ENCODE results near the gene MTERF1. TPM values are rescaled to one million over a fixed set of nuclear protein-coding genes. Genes with fewer than 3 reads are reported as not detected.

MTERF1 gene
- total and polyA plus RNA-seq, 12 donors, result 4.0 to 19.1 (median 9.5) TPM

GRCh38 chr7:91838439-91838838 lies 42.1 kb downstream of the MTERF1 start:
- Histone ChIP-seq H3K9me3 (replicated peaks in 1 of 3) (no peaks in the 10 kb centered on the region), H3K27me3 (no peaks in the 10 kb centered on the region), H3K4me1 (replicated peaks in 1 of 2) (no peaks in the 10 kb centered on the region), H3K27ac (no peak overlapping the region), H3K4me3 (no peak overlapping the region), H3K36me3 (replicated peaks in 1 of 2) (no peaks in the 10 kb centered on the region)
- 83 to 95% (median 90%) methylated on average over 2 of the region's 2 CpGs for WGBS, 4 donors
- TF ChIP-seq CTCF (IDR thresholded peaks at IDR 0.05) (no peak), POLR2A (IDR thresholded peaks at IDR 0.05) (no peak)
- intact Hi-C loops (cut with DNase I), result no loop called here
- no peak for DNase-seq

- Histone ChIP-seq H3K4me1 (replicated peaks in 1 of 2) (no peaks in the 10 kb centered on the region), H3K36me3 (replicated peaks in 1 of 2) (no peaks in the 10 kb centered on the region), H3K27me3 (no peaks in the 10 kb centered on the region), H3K9me3 (replicated peaks in 1 of 3) (no peaks in the 10 kb centered on the region), H3K27ac (no peak overlapping the region), H3K4me3 (no peak overlapping the region)
- peak in 1 of 7 donors; percentile 27 for DNase-seq
- 65 to 77% (median 75%) methylated on average over 4 of the region's 4 CpGs for WGBS, 4 donors
- no peak for TF ChIP-seq POLR2A (IDR thresholded peaks at IDR 0.05)
- no peak for TF ChIP-seq CTCF (IDR thresholded peaks at IDR 0.05)
- intact Hi-C loops (cut with DNase I), result no loop called here
Measured at GRCh38 chr7:91837397-91838070, 43.0 kb downstream of the MTERF1 start.

- Histone ChIP-seq H3K4me3 (no peak overlapping the region), H3K36me3 (replicated peaks in 1 of 2) (no peaks in the 10 kb centered on the region), H3K27ac (no peak overlapping the region), H3K9me3 (replicated peaks in 1 of 3) (no peaks in the 10 kb centered on the region), H3K27me3 (no peaks in the 10 kb centered on the region), H3K4me1 (replicated peaks in 1 of 2) (no peaks in the 10 kb centered on the region)
- WGBS, 4 donors, result 75 to 82% (median 79%) methylated on average over 2 of the region's 2 CpGs
- intact Hi-C loops (cut with DNase I), result no loop called here
- TF ChIP-seq CTCF (IDR thresholded peaks at IDR 0.05), result no peak
- no peak for TF ChIP-seq POLR2A (IDR thresholded peaks at IDR 0.05)
- no peak for DNase-seq
Measured at GRCh38 chr7:91835826-91836368, 44.6 kb downstream of the MTERF1 start.

GRCh38 chr7:91835091-91835825 lies 45.2 kb downstream of the MTERF1 start:
- no peaks in the 10 kb centered on the region for H3K4me1 ChIP-seq (replicated peaks in 1 of 2)
- 77 to 88% (median 80%) methylated on average over 2 of the region's 2 CpGs for WGBS, 4 donors
- intact Hi-C loops (cut with DNase I), result no loop called here
- no peaks in the 10 kb centered on the region for H3K9me3 ChIP-seq (replicated peaks in 1 of 3)
- TF ChIP-seq CTCF (IDR thresholded peaks at IDR 0.05) (no peak), POLR2A (IDR thresholded peaks at IDR 0.05) (no peak)
- H3K27me3 ChIP-seq, result no peaks in the 10 kb centered on the region
- H3K4me3 ChIP-seq, result no peak overlapping the region
- no peaks in the 10 kb centered on the region for H3K36me3 ChIP-seq (replicated peaks in 1 of 2)
- H3K27ac ChIP-seq, result no peak overlapping the region
- DNase-seq, result no peak
